HG03342 (cell line): ENCODE data around the gene GHR.

Experiments used
- ATAC-seq: cut with Tn5 transposase; IDR thresholded peaks from one replicate; pipeline ENCODE4 v1.9.1; 2021; ENCODE audit warnings: mild to moderate bottlenecking, moderate library complexity; ENCODE audit not compliant: unreplicated experiment

Gene GHR

GRCh38 chr5:42423285-42424165 is at the start of gene GHR:
GHR (plus strand) TSS chr5:42423439; CDS start chr5:42565875, 142,436 bp downstream.
- peak; percentile 83 for ATAC-seq

- ATAC-seq, result no peak
Observed at GRCh38 chr5:42374679-42375273, 48.5 kb upstream of the GHR start.

GRCh38 chr5:42377496-42377895 is 45.7 kb upstream of the GHR start:
- ATAC-seq, result no peak

GRCh38 chr5:42381973-42382372 is 41.3 kb upstream of the GHR start:
- ATAC-seq, result no peak

GRCh38 chr5:42387563-42387962 is 35.7 kb upstream of the GHR start:
- no peak for ATAC-seq

- ATAC-seq, result no peak
Observed at GRCh38 chr5:42390115-42390514, 33.1 kb upstream of the GHR start.

GRCh38 chr5:42392917-42393316 is 30.3 kb upstream of the GHR start:
- no peak for ATAC-seq

GRCh38 chr5:42396111-42396510 is 27.1 kb upstream of the GHR start:
- no peak for ATAC-seq

GRCh38 chr5:42397267-42397666 is 26.0 kb upstream of the GHR start:
- ATAC-seq, result no peak

- no peak for ATAC-seq
Observed at GRCh38 chr5:42399702-42400101, 23.5 kb upstream of the GHR start.

GRCh38 chr5:42400474-42400873 is 22.8 kb upstream of the GHR start:
- ATAC-seq, result no peak

- ATAC-seq, result no peak
Observed at GRCh38 chr5:42403236-42403635, 20.0 kb upstream of the GHR start.

- no peak for ATAC-seq
Observed at GRCh38 chr5:42404366-42404765, 18.9 kb upstream of the GHR start.

- ATAC-seq, result no peak
Observed at GRCh38 chr5:42419294-42419693, 3.9 kb upstream of the GHR start.

- no peak for ATAC-seq
Observed at GRCh38 chr5:42422656-42423280, 471 bp upstream of the GHR start.

GRCh38 chr5:42426016-42426415 is 2.8 kb downstream of the GHR start:
- no peak for ATAC-seq

- ATAC-seq, result no peak
Observed at GRCh38 chr5:42429694-42430093, 6.5 kb downstream of the GHR start.

GRCh38 chr5:42434047-42434724 is 10.9 kb downstream of the GHR start:
- ATAC-seq, result no peak

GRCh38 chr5:42436051-42436450 is 12.8 kb downstream of the GHR start:
- no peak for ATAC-seq

GRCh38 chr5:42454216-42454995 is 31.2 kb downstream of the GHR start:
- no peak for ATAC-seq

GRCh38 chr5:42461033-42461432 is 37.8 kb downstream of the GHR start:
- ATAC-seq, result no peak
